PC-9 (cell line): Measurements from ENCODE around the gene IGFL1.

Source experiments
- CTCF ChIP-seq: fragments of 200-600 bp; sonication (generic); conservative IDR thresholded peaks from 2 replicates; pipeline ENCODE4 v1.6.1; 2017; ENCODE audit warnings: mixed run types, antibody characterized with exemption, mild to moderate bottlenecking, moderate library complexity
- EZH2 ChIP-seq: fragments of 200-600 bp; sonication (generic); IDR thresholded peaks from 2 replicates; pipeline ENCODE4 v1.8.0; 2017; ENCODE audit warnings: antibody characterized with exemption, low read depth

GRCh38 chr19:46232468-46232867 is 2.9 kb downstream of the IGFL1 start:
- TF ChIP-seq CTCF, result no peak
- TF ChIP-seq EZH2, result no peak
